Endothelial cell of umbilical vein (primary cell): Measurements from ENCODE around the gene PSAPL1. TPM values are rescaled to one million over a fixed set of nuclear protein-coding genes. Genes with fewer than 3 reads are reported as not detected.

Experiments used
- Bru-seq: library from RNA; stranded (reverse); fragments of 400-500 nt; gene quantifications from one replicate; lab custom pipeline; 2021; lab: Mats Ljungman, UMichigan
- BruChase-seq, 2 experiments: library from RNA; stranded (reverse); fragments of 400-500 nt; gene quantifications; one replicate each; lab custom pipeline; 2021; lab: Mats Ljungman, UMichigan
- BruUV-seq: library from RNA; stranded (reverse); fragments of 400-500 nt; replicated peaks from 2 replicates; lab custom pipeline; 2021; lab: Mats Ljungman, UMichigan
- CTCF ChIA-PET: fragments of 300-600, 350-600 bp; sonication (Branson Sonifier 250); formaldehyde crosslinking; loops from one replicate; lab custom pipeline; 2021; ENCODE audit warnings: antibody characterized with exemption, inconsistent platforms; lab: Charles Lee
- POLR2A ChIA-PET: fragments of 300-600, 350-600 bp; sonication (Branson Sonifier 250); formaldehyde crosslinking; loops from one replicate; lab custom pipeline; 2021; ENCODE audit warnings: antibody characterized with exemption, inconsistent platforms; lab: Charles Lee
- DNase-seq: peaks from one replicate; pipeline ENCODE4 v3.0.0-alpha.2; 2011; ENCODE audit warnings: low read depth, low spot score
- FAIRE-seq: peaks from 2 replicates; lab custom pipeline; 2011; peaks lifted over from hg19 to GRCh38; lab: Jason Lieb, UNC
- H2AFZ ChIP-seq: 2 replicates; pipeline ENCODE4 v1.6.0; 2012; ENCODE audit warnings: low read depth, low read length, control low read depth, inconsistent platforms
- H3K27ac ChIP-seq: 2 replicates; pipeline ENCODE4 v1.5.1; 2011; ENCODE audit warnings: low read depth, mild to moderate bottlenecking, control low read depth, low read length, moderate library complexity; ENCODE audit not compliant: insufficient read depth
- H3K27me3 ChIP-seq, 2 experiments: 2 replicates each; pipeline versions ENCODE4 v1.6.0 to v1.6.1; 2011; ENCODE audit warnings: low read length in 2 of 2, mixed read lengths in 1 of 2; ENCODE audit not compliant: control insufficient read depth in 2 of 2, insufficient read depth in 2 of 2
- H3K36me3 ChIP-seq, 2 experiments: 2 replicates in 1 of 2; 3 replicates in 1 of 2; pipeline ENCODE4 v1.5.1; 2011; ENCODE audit warnings: low read length in 2 of 2, mild to moderate bottlenecking in 1 of 2, moderate library complexity in 1 of 2; ENCODE audit not compliant: control insufficient read depth in 2 of 2, insufficient read depth in 2 of 2; ENCODE audit errors: extremely low read depth in 1 of 2
- H3K4me1 ChIP-seq: 3 replicates; pipeline ENCODE4 v1.5.1; 2011; ENCODE audit warnings: mild to moderate bottlenecking, low read length; ENCODE audit not compliant: control insufficient read depth, insufficient read depth; ENCODE audit errors: extremely low read depth
- H3K4me2 ChIP-seq: 2 replicates; pipeline ENCODE4 v1.6.1; 2011; ENCODE audit warnings: low read length, control low read depth, mixed read lengths; ENCODE audit not compliant: insufficient read depth
- H3K4me3 ChIP-seq, 3 experiments: fragments of 200-600 bp in 1 of 3; sonication (generic), shearing (Covaris generic) in 1 of 3; replicated peaks in 1 of 3; 2 replicates each; pipeline ENCODE4 v1.5.1; 2011 to 2016; ENCODE audit warnings: control low read depth in 3 of 3, low read length in 3 of 3, mild to moderate bottlenecking in 2 of 3, inconsistent platforms in 1 of 3, low read depth in 1 of 3, moderate library complexity in 1 of 3; ENCODE audit not compliant: insufficient read depth in 1 of 3
- H3K79me2 ChIP-seq: 2 replicates; pipeline ENCODE4 v1.6.0; 2012; ENCODE audit warnings: low read length, inconsistent platforms; ENCODE audit not compliant: control insufficient read depth, insufficient read depth
- H3K9ac ChIP-seq: replicated peaks from 2 replicates; pipeline ENCODE3; 2011; ENCODE audit warnings: low read length, control low read depth; ENCODE audit not compliant: insufficient read depth; ENCODE audit errors: extremely low read depth
- H3K9me1 ChIP-seq: replicated peaks from 3 replicates; pipeline ENCODE4 v1.6.0; 2011; ENCODE audit warnings: mild to moderate bottlenecking, low read length; ENCODE audit not compliant: control insufficient read depth, insufficient read depth; ENCODE audit errors: extremely low read depth
- H3K9me3 ChIP-seq: replicated peaks from 2 replicates; pipeline ENCODE4 v1.5.1; 2012; ENCODE audit warnings: low read length, inconsistent platforms; ENCODE audit not compliant: control insufficient read depth, insufficient read depth
- H4K20me1 ChIP-seq: replicated peaks from 2 replicates; pipeline ENCODE3; 2011; ENCODE audit warnings: mild to moderate bottlenecking, low read length; ENCODE audit not compliant: control insufficient read depth, insufficient read depth; ENCODE audit errors: extremely low read depth
- EZH2 ChIP-seq: IDR thresholded peaks from 2 replicates; pipeline ENCODE4 v1.6.1; 2012; ENCODE audit warnings: borderline replicate concordance, low read depth, mild to moderate bottlenecking, moderate library complexity, low read length, inconsistent platforms; ENCODE audit not compliant: severe bottlenecking
- FOS ChIP-seq: IDR thresholded peaks from 2 replicates; pipeline ENCODE4 v1.6.1; 2011; ENCODE audit warnings: mild to moderate bottlenecking, low read length, moderate library complexity, borderline replicate concordance; ENCODE audit not compliant: insufficient read depth
- GATA2 ChIP-seq: IDR thresholded peaks from 2 replicates; pipeline ENCODE4 v1.7.0; 2011; ENCODE audit warnings: low read depth, mild to moderate bottlenecking, moderate library complexity, mixed read lengths, low read length; ENCODE audit not compliant: insufficient read length, insufficient read depth
- JUN ChIP-seq: IDR thresholded peaks from 2 replicates; pipeline ENCODE4 v1.6.1; 2011; ENCODE audit warnings: borderline replicate concordance, low read depth; ENCODE audit not compliant: insufficient read length, insufficient read depth
- MYC ChIP-seq: IDR thresholded peaks from one replicate; pipeline ENCODE4 v1.6.1; 2011; ENCODE audit warnings: mild to moderate bottlenecking, low read depth, low read length
- POLR2A ChIP-seq: IDR thresholded peaks from 2 replicates; pipeline ENCODE4 v1.6.1; 2012; ENCODE audit warnings: low read depth, mild to moderate bottlenecking, control low read depth, low read length
- POLR2AphosphoS5 ChIP-seq: IDR thresholded peaks from 2 replicates; pipeline ENCODE4 v1.6.1; 2012; ENCODE audit warnings: low read depth, mild to moderate bottlenecking, control low read depth, low read length, moderate library complexity; ENCODE audit not compliant: insufficient read depth
- dilution Hi-C: fragments of 300-500 bp; cut with MboI; formaldehyde crosslinking; loops from one replicate; pipeline ENCODE4 v1.15.0; 2019; ENCODE audit warnings: low sequenced_read_pairs; ENCODE audit not compliant: extremely low pct_ligation_motif_present
- intact Hi-C: fragments of 100-400 bp; cut with micrococcal nuclease; formaldehyde crosslinking; loops from one replicate; pipeline ENCODE4 v1.10.0; 2022
- long read RNA-seq: library from polyadenylated mRNA; stranded (forward); transcript quantifications from one replicate; pipeline ENCODE4 v2.0.0, GENCODE V29; 2021
- polyA minus RNA-seq, 3 experiments: library from RNA; depleted of rRNA, polyadenylated mRNA; stranded (reverse); fragments of >200 nt; gene quantifications; 1 replicate in 1 of 3; 2 replicates in 2 of 3; pipeline ENCODE4 v1.2.3, GENCODE V29; 2011
- polyA plus RNA-seq, 4 experiments: library from polyadenylated mRNA; depleted of rRNA in 3 of 4; stranded (reverse) in 3 of 4; unstranded in 1 of 4; fragments of >200 nt; gene quantifications; 2 replicates each; pipeline versions ENCODE4 v1.2.1 to v1.2.3, GENCODE V29; 2011 to 2012; ENCODE audit warnings: missing spikeins in 1 of 4
- total RNA-seq: library from RNA; stranded (reverse); gene quantifications from 2 replicates; pipeline ENCODE4 v1.2.3, GENCODE V29; 2021
- TF ChIP-seq, protein P1 (sequence below): IDR thresholded peaks from 2 replicates; pipeline ENCODE4 v1.6.1; 2011; ENCODE audit not compliant: insufficient read depth, insufficient read length
- TF ChIP-seq, protein P2 (sequence below), 2 donors: IDR thresholded peaks; 1 replicate in 1 of 2; 2 replicates in 1 of 2; pipeline ENCODE4 v1.5.1; 2011; ENCODE audit warnings: low read length in 2 of 2, mild to moderate bottlenecking in 2 of 2, moderate library complexity in 2 of 2, control low read depth in 1 of 2, inconsistent platforms in 1 of 2, low read depth in 1 of 2; ENCODE audit not compliant: insufficient read depth in 1 of 2; ENCODE audit errors: extremely low read depth in 1 of 2

The PSAPL1 gene, protein sequence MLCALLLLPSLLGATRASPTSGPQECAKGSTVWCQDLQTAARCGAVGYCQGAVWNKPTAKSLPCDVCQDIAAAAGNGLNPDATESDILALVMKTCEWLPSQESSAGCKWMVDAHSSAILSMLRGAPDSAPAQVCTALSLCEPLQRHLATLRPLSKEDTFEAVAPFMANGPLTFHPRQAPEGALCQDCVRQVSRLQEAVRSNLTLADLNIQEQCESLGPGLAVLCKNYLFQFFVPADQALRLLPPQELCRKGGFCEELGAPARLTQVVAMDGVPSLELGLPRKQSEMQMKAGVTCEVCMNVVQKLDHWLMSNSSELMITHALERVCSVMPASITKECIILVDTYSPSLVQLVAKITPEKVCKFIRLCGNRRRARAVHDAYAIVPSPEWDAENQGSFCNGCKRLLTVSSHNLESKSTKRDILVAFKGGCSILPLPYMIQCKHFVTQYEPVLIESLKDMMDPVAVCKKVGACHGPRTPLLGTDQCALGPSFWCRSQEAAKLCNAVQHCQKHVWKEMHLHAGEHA
- total RNA-seq (not detected in 2 replicates), polyA plus RNA-seq (not detected in 2 replicates), polyA minus RNA-seq (not detected in 2 replicates), Bru-seq, nascent RNA (not detected), BruChase-seq, experiment 1, labeled RNA remaining after a 6-hour chase (not detected), BruChase-seq, experiment 2, labeled RNA remaining after a 2-hour chase (not detected)
- not detected in 2 replicates for polyA plus RNA-seq (2011; cell fraction: cytosol; rRNA removed)
- polyA plus RNA-seq (2011; cell fraction: nucleus; rRNA removed) = not detected in 2 replicates
- not detected in 2 replicates for polyA plus RNA-seq (2012)
- not detected for polyA minus RNA-seq (2011; cell fraction: cytosol; rRNA and poly(A)+ RNA removed)
- not detected in 2 replicates for polyA minus RNA-seq (2011; cell fraction: nucleus; rRNA and poly(A)+ RNA removed)
- long read RNA-seq = 0 reads

DNA sequence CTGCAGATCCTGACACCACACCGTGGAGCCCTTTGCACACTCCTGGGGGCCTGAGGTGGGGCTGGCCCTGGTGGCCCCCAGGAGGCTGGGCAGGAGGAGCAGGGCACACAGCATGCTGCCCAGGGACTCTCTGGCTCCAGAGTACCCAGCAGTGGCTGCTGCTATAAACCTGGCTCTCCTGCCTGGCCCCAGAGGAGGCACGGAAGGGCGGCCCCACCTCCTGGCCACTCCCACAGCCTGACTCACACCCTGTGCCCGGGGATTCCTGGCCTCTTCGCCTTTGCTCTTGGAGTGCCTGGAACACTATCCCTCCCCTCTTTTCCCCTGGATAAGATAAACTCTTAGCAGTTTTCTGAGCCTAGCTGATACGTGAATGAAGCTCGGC is at the start of gene PSAPL1:
PSAPL1 (minus strand) TSS at position 165 of the 385 bp plus-strand sequence; CDS start at position 114, 51 bp downstream.
- Histone ChIP-seq H3K9ac (no peak within 1 kb of the TSS), H2AFZ (no peak within 1 kb of the TSS), H3K36me3 (no peaks in the 10 kb centered on the region), H3K9me3 (no peaks in the 10 kb centered on the region), H3K27me3 (no peaks in the 10 kb centered on the region), H3K9me1 (no peaks in the 10 kb centered on the region), H4K20me1 (no peaks in the 10 kb centered on the region), H3K27ac (no peak within 1 kb of the TSS), H3K79me2 (no peaks in the 10 kb centered on the region), H3K4me1 (no peaks in the 10 kb centered on the region), H3K4me3 (no peak within 1 kb of the TSS), H3K4me2 (no peak within 1 kb of the TSS)
- intact Hi-C loops (no loop called here), dilution Hi-C loops (no loop called here)
- DNase-seq (no peak), FAIRE-seq (no peak)
- POLR2A ChIA-PET = no interaction called here
- TF ChIP-seq, protein P1, sequence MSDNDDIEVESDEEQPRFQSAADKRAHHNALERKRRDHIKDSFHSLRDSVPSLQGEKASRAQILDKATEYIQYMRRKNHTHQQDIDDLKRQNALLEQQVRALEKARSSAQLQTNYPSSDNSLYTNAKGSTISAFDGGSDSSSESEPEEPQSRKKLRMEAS = no peak
- TF ChIP-seq FOS = no peak
- TF ChIP-seq, protein P2, sequence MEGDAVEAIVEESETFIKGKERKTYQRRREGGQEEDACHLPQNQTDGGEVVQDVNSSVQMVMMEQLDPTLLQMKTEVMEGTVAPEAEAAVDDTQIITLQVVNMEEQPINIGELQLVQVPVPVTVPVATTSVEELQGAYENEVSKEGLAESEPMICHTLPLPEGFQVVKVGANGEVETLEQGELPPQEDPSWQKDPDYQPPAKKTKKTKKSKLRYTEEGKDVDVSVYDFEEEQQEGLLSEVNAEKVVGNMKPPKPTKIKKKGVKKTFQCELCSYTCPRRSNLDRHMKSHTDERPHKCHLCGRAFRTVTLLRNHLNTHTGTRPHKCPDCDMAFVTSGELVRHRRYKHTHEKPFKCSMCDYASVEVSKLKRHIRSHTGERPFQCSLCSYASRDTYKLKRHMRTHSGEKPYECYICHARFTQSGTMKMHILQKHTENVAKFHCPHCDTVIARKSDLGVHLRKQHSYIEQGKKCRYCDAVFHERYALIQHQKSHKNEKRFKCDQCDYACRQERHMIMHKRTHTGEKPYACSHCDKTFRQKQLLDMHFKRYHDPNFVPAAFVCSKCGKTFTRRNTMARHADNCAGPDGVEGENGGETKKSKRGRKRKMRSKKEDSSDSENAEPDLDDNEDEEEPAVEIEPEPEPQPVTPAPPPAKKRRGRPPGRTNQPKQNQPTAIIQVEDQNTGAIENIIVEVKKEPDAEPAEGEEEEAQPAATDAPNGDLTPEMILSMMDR (IDR thresholded peaks at IDR 0.05; ENCODE audit: extremely low read depth in 1 of 2, insufficient read depth in 1 of 2, low read depth in 1 of 2, low read length in 2 of 2) = no peak
- TF ChIP-seq EZH2 = no peak
- TF ChIP-seq JUN = no peak
- TF ChIP-seq GATA2 = no peak
- TF ChIP-seq POLR2A = no peak
- TF ChIP-seq MYC = no peak
- TF ChIP-seq POLR2AphosphoS5 = no peak
- no TSS peak for BruUV-seq
- CTCF ChIA-PET = no interaction called here
